SK-N-SH treated with all-trans-retinoic acid at 6 μM for 48 hours (cell line): ENCODE measurements around the gene EIF3I.

ENCODE experiments used
- CSRNP3 ChIP-seq: fragments of 250-450 bp; sonication (Bioruptor Pico); IDR thresholded peaks from 2 replicates; pipeline ENCODE4 v1.5.1; 2021; ENCODE audit warnings: mild to moderate bottlenecking, moderate library complexity
- GLIS3 ChIP-seq: fragments of 250-450 bp; sonication (Bioruptor Pico); IDR thresholded peaks from 2 replicates; pipeline ENCODE4 v1.5.0; 2020; ENCODE audit warnings: mild to moderate bottlenecking, moderate library complexity
- OSR1 ChIP-seq: fragments of 250-450 bp; sonication (Bioruptor Pico); IDR thresholded peaks from 2 replicates; pipeline ENCODE4 v1.8.0; 2022; ENCODE audit warnings: moderate library complexity, mild to moderate bottlenecking, inconsistent platforms
- SNAI2 ChIP-seq: fragments of 250-450 bp; sonication (Bioruptor Pico); IDR thresholded peaks from 2 replicates; pipeline ENCODE4 v1.5.0; 2020; ENCODE audit warnings: mild to moderate bottlenecking, moderate library complexity
- ZC3H10 ChIP-seq: fragments of 250-450 bp; sonication (Bioruptor Pico); IDR thresholded peaks from 2 replicates; pipeline ENCODE4 v1.5.1; 2021; ENCODE audit warnings: mild to moderate bottlenecking, moderate library complexity

GRCh38 chr1:32216566-32216965 lies 5.6 kb upstream of the EIF3I start:
- TF ChIP-seq GLIS3 (CRISPR knock-in tag) (no peak), OSR1 (no peak), SNAI2 (CRISPR knock-in tag) (no peak), CSRNP3 (CRISPR knock-in tag) (no peak), ZC3H10 (no peak)
